ENCODE measurements around the gene PDXK. TPM values are rescaled to one million over a fixed set of nuclear protein-coding genes. Genes with fewer than 3 reads are reported as not detected.

The PDXK gene
- polyA plus RNA-seq, 3 donors from 2014 or later: 47.1 to 55.2 (median 50.9) TPM

DNA sequence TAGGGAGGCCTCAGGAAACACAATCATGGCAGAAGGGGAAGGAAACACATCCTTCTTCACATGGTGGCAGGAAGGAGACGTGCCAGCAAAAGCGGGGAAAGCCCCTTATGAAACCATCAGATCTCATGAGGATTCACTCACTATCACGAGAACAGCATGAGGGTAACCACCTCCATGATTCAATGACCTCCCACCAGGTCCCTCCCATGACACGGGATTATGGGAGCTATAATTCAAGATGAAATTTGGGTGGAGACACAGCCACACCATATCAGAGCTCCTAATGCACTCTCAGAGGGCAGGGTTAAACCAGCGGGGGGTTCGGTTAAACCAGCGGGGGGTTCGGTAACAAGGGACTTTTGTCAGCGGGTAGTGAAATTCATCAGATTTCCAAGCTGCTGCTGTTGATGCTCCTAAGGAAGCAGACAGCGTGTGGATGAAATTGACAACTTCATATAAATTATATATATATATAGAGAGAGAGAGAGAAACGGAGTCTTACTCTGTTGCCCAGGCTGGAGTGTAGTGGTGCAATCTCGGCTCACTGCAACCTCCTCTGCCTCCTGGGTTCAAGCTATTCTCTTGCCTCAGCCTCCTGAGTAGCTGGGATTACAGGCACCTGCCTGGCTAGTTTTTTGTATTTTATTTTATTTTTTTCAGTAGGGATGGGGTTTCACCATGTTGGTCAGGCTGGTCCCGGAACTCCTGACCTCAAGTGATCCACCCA, 52.9 kb downstream of the PDXK start:
- H3K27ac Mint-ChIP-seq: no peak overlapping the region
- peaks cover 14 to 23% of the 10 kb centered on the region in 2 donors for H3K4me1 Mint-ChIP-seq

DNA sequence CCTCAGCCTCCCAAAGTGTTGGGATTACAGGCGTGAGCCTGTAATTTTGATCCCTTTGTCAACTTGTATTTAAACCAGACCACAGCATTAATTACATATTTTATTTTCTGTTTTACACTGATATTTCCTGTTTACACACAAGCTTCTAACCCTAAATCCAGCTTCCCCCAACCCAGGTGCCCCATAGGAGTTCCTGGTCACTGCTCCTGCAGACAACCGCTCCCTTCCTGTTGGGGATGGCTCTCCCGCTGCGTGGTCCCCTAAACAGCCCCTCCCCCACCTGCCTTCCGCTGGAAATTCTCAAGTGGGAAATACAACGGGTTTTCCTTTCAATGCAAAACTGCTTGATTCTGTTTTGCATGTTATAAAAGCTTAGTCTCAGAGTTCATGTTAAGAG, 53.5 kb downstream of the PDXK start:
- Mint-ChIP-seq H3K4me1 (peaks cover 15 to 23% of the 10 kb centered on the region in 2 donors), H3K36me3 (peaks cover 3 to 7% (median 6%) of the 10 kb centered on the region in 3 donors), H3K4me3 (no peak overlapping the region), H3K27me3 (ENCODE audit: low read depth in 3 of 3) (peaks cover 0 to 6% (median 3%) of the 10 kb centered on the region in 3 donors), H3K9me3 (no peaks in the 10 kb centered on the region), H3K27ac (peak overlapping the region in 1 of 6 donors; percentile 10)
- DNase-seq: no peak

More for the DNA sequence above, 52.9 kb downstream of the PDXK start:
- H3K36me3 Mint-ChIP-seq: peaks cover 3 to 7% (median 6%) of the 10 kb centered on the region in 3 donors
- no peak for DNase-seq
- H3K4me3 Mint-ChIP-seq: no peak overlapping the region
- H3K9me3 Mint-ChIP-seq: no peaks in the 10 kb centered on the region
- H3K27me3 Mint-ChIP-seq (ENCODE audit: low read depth in 3 of 3): peaks cover 0 to 7% (median 3%) of the 10 kb centered on the region in 3 donors

DNA sequence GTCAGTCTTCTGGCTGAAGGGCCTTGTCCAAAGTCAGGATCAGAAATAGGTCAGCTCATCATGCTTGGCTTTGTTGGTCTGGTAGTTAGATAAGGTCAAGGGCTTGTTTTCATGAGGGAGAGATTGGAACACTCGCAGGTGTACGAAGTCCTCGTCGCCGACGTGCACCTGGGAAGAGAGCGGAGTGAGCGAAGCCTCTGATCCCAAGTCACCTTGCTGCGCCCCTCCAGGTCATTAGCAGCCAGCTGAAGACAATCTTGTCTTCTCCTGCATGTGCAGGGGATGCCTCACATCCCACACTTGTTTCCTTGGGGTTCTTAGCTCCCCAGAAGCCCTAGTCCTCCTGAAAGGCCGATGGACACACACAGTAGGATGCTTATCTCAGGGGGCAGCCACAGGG, 55.2 kb downstream of the PDXK start:
- no peak for DNase-seq
- H3K27ac Mint-ChIP-seq: peak overlapping the region in 2 of 6 donors; percentile 10 to 34
- H3K4me3 Mint-ChIP-seq: peak overlapping the region; percentile 47 to 86 (median 74)
- peaks cover 19 to 31% of the 10 kb centered on the region in 2 donors for H3K4me1 Mint-ChIP-seq
- H3K36me3 Mint-ChIP-seq: peaks cover 3 to 7% (median 6%) of the 10 kb centered on the region in 3 donors
- peaks cover 0 to 6% (median 1%) of the 10 kb centered on the region in 3 donors for H3K27me3 Mint-ChIP-seq (ENCODE audit: low read depth in 3 of 3)
- no peaks in the 10 kb centered on the region for H3K9me3 Mint-ChIP-seq

DNA sequence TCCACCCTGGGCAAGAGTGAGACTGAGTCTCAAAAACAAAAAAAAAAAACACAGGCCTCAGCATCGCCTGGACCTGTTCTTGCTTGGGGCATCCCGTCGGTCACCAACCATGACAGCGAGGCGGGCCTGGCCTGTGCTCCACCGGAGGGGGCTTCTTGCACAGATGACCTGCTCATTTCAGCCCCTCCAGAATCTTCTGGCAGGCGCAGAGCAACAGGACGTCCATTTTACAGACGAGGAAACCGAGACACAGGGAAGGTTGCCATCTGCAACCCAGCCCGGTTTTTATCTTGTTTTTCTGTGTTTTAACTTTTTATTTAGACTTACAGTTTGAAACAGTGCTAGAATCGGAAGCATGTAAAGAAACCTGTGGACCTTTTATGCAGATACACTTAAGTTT, 56.3 kb downstream of the PDXK start:
- no peaks in the 10 kb centered on the region for H3K9me3 Mint-ChIP-seq
- peaks cover 0 to 6% (median 0%) of the 10 kb centered on the region in 3 donors for H3K27me3 Mint-ChIP-seq (ENCODE audit: low read depth in 3 of 3)
- peaks cover 3 to 7% (median 6%) of the 10 kb centered on the region in 3 donors for H3K36me3 Mint-ChIP-seq
- peak overlapping the region; percentile 67 to 83 (median 72) for H3K27ac Mint-ChIP-seq
- no peak for DNase-seq
- H3K4me3 Mint-ChIP-seq: peak overlapping the region; percentile 84 to 92 (median 87)
- peaks cover 21 to 31% of the 10 kb centered on the region in 2 donors for H3K4me1 Mint-ChIP-seq

DNA sequence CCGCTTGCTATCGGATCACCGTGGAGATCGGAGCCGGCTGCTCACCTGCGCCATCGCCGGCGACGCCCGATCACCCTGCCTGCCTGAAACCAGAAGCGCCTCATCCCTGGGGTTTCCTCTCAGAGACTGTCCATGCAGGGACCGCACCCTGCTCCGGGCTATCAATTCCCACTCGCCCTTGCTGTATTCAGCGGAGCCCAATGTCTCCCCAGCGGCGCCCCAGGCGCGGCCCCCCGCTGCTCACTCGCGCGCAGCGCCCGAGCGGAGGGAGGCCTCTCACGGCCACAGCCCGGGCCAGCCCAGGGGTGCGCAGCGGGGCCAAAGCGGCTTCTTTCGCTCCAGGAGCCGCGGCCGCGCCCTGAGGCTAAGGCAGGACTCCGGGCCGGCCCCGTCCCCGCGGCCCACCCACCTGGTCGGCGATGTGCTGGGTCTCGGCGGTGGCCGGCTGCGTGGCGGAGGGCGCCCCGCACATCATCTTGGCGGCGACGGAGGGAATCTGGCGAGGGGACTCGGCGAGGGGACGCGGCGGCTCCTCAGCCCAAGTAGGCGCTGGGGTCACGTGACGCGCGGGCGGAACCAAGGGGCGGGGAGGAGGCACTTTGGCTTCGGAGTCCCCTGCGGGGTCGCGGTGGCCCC, 57.0 kb downstream of the PDXK start, which contains the start of gene CSTB:
Gene CSTB (minus strand): TSS at position 514 of the 636 bp plus-strand sequence. CDS start 39 bp downstream, at position 475.
- H3K27me3 Mint-ChIP-seq (ENCODE audit: low read depth in 3 of 3): peaks cover 0 to 6% (median 0%) of the 10 kb centered on the region in 3 donors
- H3K36me3 Mint-ChIP-seq: peaks cover 3 to 7% (median 6%) of the 10 kb centered on the region in 3 donors
- DNase-seq: peak; percentile 77 to 80 (median 79)
- H3K4me3 Mint-ChIP-seq: peak within 1 kb of the TSS; percentile 84 to 92 (median 87)
- H3K27ac Mint-ChIP-seq: peak within 1 kb of the TSS; percentile 67 to 83 (median 72)
- peaks cover 21 to 31% of the 10 kb centered on the region in 2 donors for H3K4me1 Mint-ChIP-seq
- H3K9me3 Mint-ChIP-seq: no peaks in the 10 kb centered on the region

DNA sequence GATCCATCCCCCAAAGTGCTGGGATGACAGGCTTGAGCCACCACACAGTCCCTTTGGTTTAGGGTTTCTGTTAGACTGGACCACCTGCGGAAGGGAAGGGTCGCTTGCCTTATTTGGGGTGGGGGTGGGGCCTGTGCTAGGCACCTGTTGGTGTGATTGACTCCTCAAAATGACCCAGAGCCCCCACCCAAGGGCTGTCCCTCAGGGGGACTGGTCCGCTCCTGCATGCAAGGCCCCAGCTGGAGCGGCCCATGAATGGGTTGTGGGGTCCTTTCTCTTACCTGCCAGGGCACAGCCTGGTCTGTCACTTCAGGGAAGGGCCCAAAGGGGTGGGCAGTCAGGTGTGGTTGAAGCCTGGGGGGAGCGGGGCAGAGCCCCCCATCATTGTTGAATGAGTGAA, 59.0 kb downstream of the PDXK start:
- H3K9me3 Mint-ChIP-seq: no peaks in the 10 kb centered on the region
- peak overlapping the region; percentile 67 to 84 (median 82) for H3K4me3 Mint-ChIP-seq
- H3K4me1 Mint-ChIP-seq: peaks cover 21 to 31% of the 10 kb centered on the region in 2 donors
- H3K27ac Mint-ChIP-seq: peak overlapping the region in 1 of 6 donors; percentile 74
- H3K27me3 Mint-ChIP-seq (ENCODE audit: low read depth in 3 of 3): peaks cover 0 to 6% (median 0%) of the 10 kb centered on the region in 3 donors
- DNase-seq: no peak
- peaks cover 3 to 6% (median 4%) of the 10 kb centered on the region in 3 donors for H3K36me3 Mint-ChIP-seq

DNA sequence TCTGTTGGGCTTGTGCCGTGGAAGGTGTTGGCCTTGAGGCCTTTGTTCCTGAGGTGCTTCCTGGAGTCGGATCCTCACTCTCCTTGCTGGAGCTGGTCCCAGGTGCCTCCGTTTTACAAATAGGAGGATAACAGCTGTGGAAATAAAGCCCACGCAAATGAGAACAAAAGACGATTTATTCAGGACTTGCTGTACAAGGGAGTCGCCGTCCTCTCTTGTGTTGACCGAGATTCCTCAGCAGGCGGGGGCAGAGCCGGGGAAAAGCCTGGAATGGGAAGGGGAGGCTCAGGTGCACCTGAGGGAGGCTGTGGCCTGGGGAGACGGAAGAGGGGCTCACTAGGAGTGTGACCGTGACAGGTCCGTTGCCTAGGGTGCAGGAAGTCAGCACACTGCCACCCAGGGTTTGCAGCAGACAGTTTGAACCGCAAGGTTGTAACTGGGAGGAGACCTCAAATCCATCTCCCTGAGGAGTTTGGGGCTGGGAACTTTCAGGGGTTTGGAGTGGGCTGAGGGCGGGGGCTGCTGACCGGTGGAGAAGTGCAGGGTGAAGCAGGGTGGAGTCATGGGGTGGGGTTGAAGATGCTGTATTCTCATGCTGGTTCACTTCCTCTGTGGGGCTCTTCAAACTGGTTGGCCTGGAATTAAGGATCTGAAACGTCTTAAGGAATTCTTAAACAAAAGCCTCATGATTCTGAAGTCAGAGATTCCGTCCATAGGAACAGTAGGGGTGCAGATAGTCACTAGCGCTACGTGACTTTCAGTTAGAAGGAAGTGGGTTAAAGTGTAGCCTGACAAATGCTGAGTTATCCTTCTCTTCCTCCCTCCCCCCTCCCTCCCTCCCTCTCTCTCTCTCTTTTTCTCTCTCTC, 59.8 kb downstream of the PDXK start:
- DNase-seq: no peak
- H3K27ac Mint-ChIP-seq: peak overlapping the region in 4 of 6 donors; percentile 35 to 79 (median 68)

DNA sequence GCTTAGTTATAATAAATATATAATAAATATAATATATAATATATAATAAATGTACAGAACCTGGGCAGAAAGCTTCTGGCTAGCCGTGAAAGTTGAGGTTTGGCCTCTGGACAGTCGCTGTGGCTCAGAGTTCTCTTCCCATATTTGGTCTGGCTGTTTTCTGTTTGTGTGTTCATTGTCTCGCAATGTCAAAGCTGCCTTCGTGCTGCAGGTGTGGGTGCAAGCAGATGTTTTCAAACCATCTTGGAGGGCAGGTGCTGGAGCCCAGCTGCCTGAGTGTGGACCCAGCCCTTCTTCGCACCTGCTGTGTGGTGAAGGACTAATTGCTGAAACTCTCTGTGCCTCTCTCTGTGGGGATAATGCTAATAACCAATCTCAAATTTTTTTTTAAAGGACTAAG, 60.7 kb downstream of the PDXK start:
- Mint-ChIP-seq H3K27ac (no peak overlapping the region), H3K9me3 (no peaks in the 10 kb centered on the region), H3K4me3 (peak overlapping the region in 1 of 5 donors; percentile 21), H3K27me3 (ENCODE audit: low read depth in 3 of 3) (peaks cover 0 to 6% (median 3%) of the 10 kb centered on the region in 3 donors), H3K36me3 (no peaks in the 10 kb centered on the region), H3K4me1 (peaks cover 15 to 20% of the 10 kb centered on the region in 2 donors)
- DNase-seq: no peak

More for the DNA sequence above, 59.8 kb downstream of the PDXK start:
- Mint-ChIP-seq H3K4me1 (peaks cover 21 to 30% of the 10 kb centered on the region in 2 donors), H3K27me3 (ENCODE audit: low read depth in 3 of 3) (peaks cover 0 to 6% (median 2%) of the 10 kb centered on the region in 3 donors), H3K4me3 (peak overlapping the region; percentile 31 to 67 (median 62)), H3K9me3 (no peaks in the 10 kb centered on the region), H3K36me3 (peaks cover 3 to 4% (median 4%) of the 10 kb centered on the region in 3 donors)

DNA sequence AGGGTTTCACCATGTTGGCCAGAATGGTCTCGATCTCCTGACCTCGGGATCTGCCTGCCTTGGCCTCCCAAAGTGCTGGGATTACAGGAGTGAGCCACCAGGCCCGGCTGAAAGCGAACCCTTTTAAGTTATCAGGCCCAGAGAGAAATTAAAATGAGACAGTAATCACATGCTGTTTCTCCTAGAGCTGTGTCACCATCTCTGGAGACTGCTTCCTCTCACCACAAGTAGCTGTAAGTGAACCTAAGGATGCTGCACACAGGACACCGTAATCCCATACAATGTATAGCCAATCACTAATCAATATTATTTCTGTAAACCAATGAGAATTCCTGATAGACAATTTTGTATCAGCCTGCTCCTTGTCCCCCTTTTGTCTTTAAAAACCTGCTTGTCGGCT, 62.9 kb downstream of the PDXK start:
- no peaks in the 10 kb centered on the region for H3K36me3 Mint-ChIP-seq
- H3K27me3 Mint-ChIP-seq (ENCODE audit: low read depth in 3 of 3): peaks cover 0 to 3% (median 0%) of the 10 kb centered on the region in 3 donors
- peaks cover 6 to 8% of the 10 kb centered on the region in 2 donors for H3K4me1 Mint-ChIP-seq
- no peak for DNase-seq
- no peaks in the 10 kb centered on the region for H3K9me3 Mint-ChIP-seq
- H3K4me3 Mint-ChIP-seq: no peak overlapping the region
- no peak overlapping the region for H3K27ac Mint-ChIP-seq

DNA sequence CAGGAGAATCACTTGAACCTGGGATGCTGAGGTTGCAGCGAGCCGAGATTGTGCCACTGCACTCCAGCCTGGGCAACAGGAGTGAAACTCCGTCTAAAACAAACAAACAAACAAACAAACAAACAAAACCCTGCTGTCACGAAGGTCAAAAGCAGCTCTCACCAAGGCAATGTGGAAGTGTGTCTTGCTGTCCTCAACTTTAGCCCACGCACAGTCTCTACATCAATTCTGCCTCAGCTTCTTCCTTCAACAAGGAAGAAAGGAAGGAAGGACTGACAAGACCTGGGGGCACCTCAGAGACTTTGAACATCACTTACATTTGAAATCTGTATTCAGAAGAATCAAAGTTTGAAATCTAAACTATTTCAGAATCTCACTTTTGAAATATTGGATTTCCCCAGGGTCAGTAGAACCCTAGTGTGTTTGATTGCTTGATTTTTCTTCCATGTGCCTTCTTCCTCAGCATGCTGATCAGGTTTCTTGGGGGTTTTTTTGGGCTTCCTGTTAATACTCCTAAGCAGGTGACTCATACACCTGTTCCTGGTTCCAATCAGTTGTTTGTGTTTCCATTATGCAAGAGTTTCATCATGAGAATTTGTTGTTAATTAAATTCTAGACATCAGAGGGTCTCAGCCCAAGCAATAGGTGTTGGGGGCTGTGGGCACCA, 63.6 kb downstream of the PDXK start:
- Mint-ChIP-seq H3K4me1 (peaks cover 5 to 8% of the 10 kb centered on the region in 2 donors), H3K4me3 (no peak overlapping the region), H3K27ac (no peak overlapping the region), H3K27me3 (ENCODE audit: low read depth in 3 of 3) (peaks cover 0 to 3% (median 0%) of the 10 kb centered on the region in 3 donors), H3K36me3 (no peaks in the 10 kb centered on the region), H3K9me3 (no peaks in the 10 kb centered on the region)
- no peak for DNase-seq

DNA sequence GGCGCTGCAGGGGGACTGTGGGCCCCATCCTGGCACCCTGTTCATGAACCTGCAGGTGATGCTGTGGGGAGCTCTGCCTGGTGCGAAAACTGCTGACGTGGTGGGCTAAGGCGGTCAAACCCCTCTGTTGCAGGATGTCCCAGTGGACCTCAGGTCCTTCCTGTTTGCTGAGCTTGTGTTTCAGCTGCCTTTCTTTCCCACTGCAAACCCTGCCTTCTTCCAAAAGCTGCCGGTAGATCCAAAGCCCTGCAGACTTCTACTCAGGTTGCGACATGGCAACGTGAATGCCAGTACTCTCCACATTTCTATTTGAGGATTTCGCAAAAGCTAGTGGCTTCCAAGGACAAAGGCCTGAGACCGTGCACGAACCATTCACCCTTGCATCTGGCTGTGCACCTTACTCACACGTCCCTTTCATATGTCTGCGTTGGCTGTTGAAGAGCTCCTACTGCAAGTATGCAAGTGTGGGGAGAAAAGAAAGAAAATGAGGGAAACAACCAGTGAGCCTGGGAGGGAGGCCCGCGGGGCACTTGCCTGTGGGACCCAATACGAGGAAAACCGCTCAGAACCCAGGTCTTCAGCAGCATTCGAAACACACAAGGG, 64.3 kb downstream of the PDXK start:
- Mint-ChIP-seq H3K9me3 (no peaks in the 10 kb centered on the region), H3K36me3 (no peaks in the 10 kb centered on the region), H3K4me1 (peaks cover 5 to 8% of the 10 kb centered on the region in 2 donors), H3K27ac (no peak overlapping the region), H3K4me3 (no peak overlapping the region), H3K27me3 (ENCODE audit: low read depth in 3 of 3) (peaks cover 0 to 3% (median 0%) of the 10 kb centered on the region in 3 donors)
- no peak for DNase-seq

DNA sequence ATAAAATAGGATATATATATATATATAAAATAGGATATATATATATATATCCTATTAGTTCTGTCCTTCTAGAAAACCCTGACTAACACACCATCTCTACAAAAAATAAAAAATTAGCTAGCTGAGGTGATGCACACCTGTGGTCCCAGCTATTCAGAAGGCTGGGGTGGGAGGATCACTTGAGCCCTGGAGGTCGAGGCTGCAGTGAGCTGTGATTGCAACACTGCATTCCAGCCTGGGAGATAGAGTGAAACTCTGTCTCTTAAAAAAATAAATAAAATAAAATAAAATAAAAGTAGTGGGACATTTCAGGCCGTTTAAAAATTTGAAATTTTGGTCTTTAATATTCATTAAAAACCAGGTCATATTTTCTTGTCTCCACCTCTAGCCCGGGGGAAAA, 66.2 kb downstream of the PDXK start:
- Mint-ChIP-seq H3K4me3 (no peak overlapping the region), H3K4me1 (peaks cover 4% of the 10 kb centered on the region in 2 donors)

More for the DNA sequence above, 66.2 kb downstream of the PDXK start:
- Mint-ChIP-seq H3K36me3 (no peaks in the 10 kb centered on the region), H3K27me3 (ENCODE audit: low read depth in 3 of 3) (peaks cover 3 to 8% (median 3%) of the 10 kb centered on the region in 3 donors), H3K27ac (no peak overlapping the region), H3K9me3 (no peaks in the 10 kb centered on the region)
- DNase-seq: no peak
